ENCODE data around the gene TSC22D3.
A peak's percentile ranks its signal among the peaks of the same experiment; 100 is the strongest.
"Not testable (repeated sequence)": the region's sequence is repeated elsewhere in the genome, so short reads cannot be mapped to it uniquely, and the experiment has no call there.

Gene TSC22D3

GRCh38 chrX:107682256-107682655 is 93.3 kb downstream of the TSC22D3 start:
- DNase-seq (ENCODE audit: low read depth), result no peak

GRCh38 chrX:107678957-107679740 is 96.4 kb downstream of the TSC22D3 start:
- peak; percentile 58 for DNase-seq (ENCODE audit: low read depth)

- no peak for DNase-seq (ENCODE audit: low read depth)
These were observed 97.7 kb downstream of the TSC22D3 start for GRCh38 chrX:107677909-107678308.

GRCh38 chrX:107677501-107677901 is 98.1 kb downstream of the TSC22D3 start:
- no peak for DNase-seq (ENCODE audit: low read depth)

- peak; percentile 92 for DNase-seq (ENCODE audit: low read depth)
These were observed 98.8 kb downstream of the TSC22D3 start for GRCh38 chrX:107676559-107677378.

GRCh38 chrX:107675823-107676555 is 99.6 kb downstream of the TSC22D3 start:
- DNase-seq (ENCODE audit: low read depth), result peak; percentile 39

GRCh38 chrX:107675365-107675654 is 100.3 kb downstream of the TSC22D3 start:
- DNase-seq (ENCODE audit: low read depth), result no peak

- DNase-seq (ENCODE audit: low read depth), result peak; percentile 36
These were observed 100.9 kb downstream of the TSC22D3 start for GRCh38 chrX:107674480-107675364.

GRCh38 chrX:107673933-107674479 is 101.6 kb downstream of the TSC22D3 start:
- DNase-seq (ENCODE audit: low read depth), result peak; percentile 15

- no peak for DNase-seq (ENCODE audit: low read depth)
These were observed 102.2 kb downstream of the TSC22D3 start for GRCh38 chrX:107673431-107673830.

- DNase-seq (ENCODE audit: low read depth), result peak; percentile 53
These were observed 102.6 kb downstream of the TSC22D3 start for GRCh38 chrX:107672955-107673378.

GRCh38 chrX:107671256-107671655 is 104.3 kb downstream of the TSC22D3 start:
- DNase-seq (ENCODE audit: low read depth), result not testable (repeated sequence)

GRCh38 chrX:107669885-107670628 is 105.5 kb downstream of the TSC22D3 start:
- no peak for DNase-seq (ENCODE audit: low read depth)

GRCh38 chrX:107669261-107669660 is 106.3 kb downstream of the TSC22D3 start:
- DNase-seq (ENCODE audit: low read depth), result no peak

GRCh38 chrX:107668710-107669109 is 106.9 kb downstream of the TSC22D3 start:
- DNase-seq (ENCODE audit: low read depth), result not testable (repeated sequence)

- DNase-seq (ENCODE audit: low read depth), result no peak
These were observed 108.2 kb downstream of the TSC22D3 start for GRCh38 chrX:107667426-107667825.

GRCh38 chrX:107666931-107667330 is 108.7 kb downstream of the TSC22D3 start:
- no peak for DNase-seq (ENCODE audit: low read depth)

Data from EH (cell line).